Femur (tissue), 1 donor: ENCODE measurements around the gene ICAM3.

ENCODE experiments used
- DNase-seq: peaks from one replicate; pipeline ENCODE4 v3.0.0-alpha.2; 2017

ICAM3 gene

GRCh38 chr19:10317857-10318462, 21.5 kb downstream of the ICAM3 start:
- no peak for DNase-seq

GRCh38 chr19:10317045-10317856, 22.2 kb downstream of the ICAM3 start:
- DNase-seq, result no peak

GRCh38 chr19:10316229-10317044, 23.0 kb downstream of the ICAM3 start:
- DNase-seq, result no peak

- DNase-seq, result peak; percentile 90
Measured at GRCh38 chr19:10315335-10316214, 23.8 kb downstream of the ICAM3 start, which contains the start of gene FDX2. Gene FDX2 (minus strand): TSS chr19:10316015. CDS start chr19:10315996, 19 bp downstream.

- DNase-seq, result no peak
Measured at GRCh38 chr19:10309423-10309822, 30.0 kb downstream of the ICAM3 start, which contains the start of gene ZGLP1. Gene ZGLP1 (minus strand): TSS chr19:10309815.

DNA sequence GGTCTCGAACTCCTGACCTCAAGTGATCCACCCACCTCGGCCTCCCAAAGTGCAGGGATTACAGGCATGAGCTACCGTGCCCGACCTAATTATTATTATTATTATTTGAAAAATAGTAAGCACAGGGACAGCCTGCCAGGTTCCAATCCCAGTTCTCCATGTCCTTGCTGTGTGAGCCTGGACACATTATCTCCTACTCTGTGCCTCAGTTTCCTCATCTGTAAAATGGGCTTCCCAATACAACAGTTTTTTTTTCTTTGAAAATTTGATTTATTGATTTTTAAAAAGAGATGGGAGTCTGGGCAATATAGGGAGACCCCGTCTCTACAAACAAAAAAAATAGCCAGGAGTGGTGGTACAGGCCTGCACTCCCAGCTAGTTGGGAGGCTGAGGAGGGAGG, 33.1 kb downstream of the ICAM3 start:
- DNase-seq, result no peak

- DNase-seq, result no peak
Measured at GRCh38 chr19:10305139-10305806, 34.2 kb downstream of the ICAM3 start.

DNA sequence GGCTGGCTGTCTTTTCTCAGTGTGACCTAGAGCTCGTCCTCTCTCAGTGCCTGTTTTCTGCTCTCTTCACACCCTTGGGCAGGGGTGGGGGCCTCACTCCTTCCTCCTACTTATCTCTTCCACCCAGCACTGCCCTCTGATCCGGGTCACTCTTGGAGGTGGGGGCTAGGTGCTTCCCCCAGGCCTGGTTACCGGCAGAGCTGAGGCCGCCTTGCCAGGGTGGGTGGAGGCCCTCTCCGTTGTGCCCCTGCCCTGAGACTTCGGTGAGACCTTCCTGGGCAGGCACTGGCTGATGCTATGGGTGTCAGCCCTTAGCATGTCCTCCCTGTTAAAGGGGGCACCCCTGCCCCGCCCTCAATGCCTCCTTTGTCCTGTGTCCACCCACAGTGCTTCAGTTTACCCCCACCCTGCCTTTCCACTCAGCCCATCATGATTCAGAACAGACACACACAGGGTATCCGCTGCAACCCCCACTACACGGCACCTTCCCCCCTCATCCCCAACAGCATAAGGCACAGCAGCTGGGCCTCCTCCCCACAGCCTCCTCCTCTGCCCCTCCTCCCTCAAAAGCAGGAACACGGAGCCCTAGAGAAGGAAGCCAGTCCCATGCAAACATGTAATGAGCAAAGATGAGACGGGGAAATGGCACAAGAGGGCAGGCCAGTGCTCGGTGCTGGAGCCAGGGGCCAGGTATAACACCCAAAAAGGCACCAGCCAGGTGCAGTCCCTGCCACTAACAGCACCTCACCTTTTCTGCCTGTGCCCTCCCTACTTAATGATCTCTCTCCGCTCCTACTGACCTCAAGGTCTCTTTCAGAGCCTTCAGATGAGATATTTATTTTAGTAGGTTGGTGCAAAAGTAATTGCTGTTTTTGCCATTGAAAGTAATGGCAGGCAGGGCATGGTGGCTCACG, 39.6 kb downstream of the ICAM3 start:
- peak; percentile 24 for DNase-seq

- peak; percentile 27 for DNase-seq
Measured at GRCh38 chr19:10295847-10296591, 43.4 kb downstream of the ICAM3 start.

DNA sequence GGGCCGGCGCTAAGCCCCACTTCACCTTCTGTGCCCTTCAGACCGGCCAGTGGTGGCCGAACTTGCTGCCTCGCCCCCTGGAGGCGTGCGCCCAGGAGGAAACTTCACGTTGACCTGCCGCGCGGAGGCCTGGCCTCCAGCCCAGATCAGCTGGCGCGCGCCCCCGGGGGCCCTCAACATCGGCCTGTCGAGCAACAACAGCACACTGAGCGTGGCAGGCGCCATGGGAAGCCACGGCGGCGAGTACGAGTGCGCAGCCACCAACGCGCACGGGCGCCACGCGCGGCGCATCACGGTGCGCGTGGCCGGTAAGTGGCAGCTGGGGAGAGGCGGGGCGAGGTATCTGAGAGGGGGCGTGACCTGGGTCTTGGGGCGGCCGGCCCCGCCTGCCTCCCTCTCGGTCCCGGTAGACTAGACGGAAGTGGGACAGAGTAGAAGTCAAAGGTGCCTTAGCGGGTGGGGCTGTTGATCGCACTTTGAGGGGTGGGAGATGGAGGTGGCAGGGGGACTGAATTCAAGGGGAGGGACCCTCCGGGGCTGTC, 44.0 kb downstream of the ICAM3 start:
- peak; percentile 25 for DNase-seq

DNA sequence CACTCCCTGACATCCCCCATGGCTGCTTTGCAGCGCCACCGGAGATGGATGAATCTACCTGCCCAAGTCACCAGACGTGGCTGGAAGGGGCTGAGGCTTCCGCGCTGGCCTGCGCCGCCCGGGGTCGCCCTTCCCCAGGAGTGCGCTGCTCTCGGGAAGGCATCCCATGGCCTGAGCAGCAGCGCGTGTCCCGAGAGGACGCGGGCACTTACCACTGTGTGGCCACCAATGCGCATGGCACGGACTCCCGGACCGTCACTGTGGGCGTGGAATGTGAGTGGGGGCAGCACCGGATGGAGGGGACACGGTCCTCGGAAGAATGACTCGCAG, 45.1 kb downstream of the ICAM3 start:
- DNase-seq, result no peak

- no peak for DNase-seq
Measured at GRCh38 chr19:10293637-10294367, 45.6 kb downstream of the ICAM3 start.

GRCh38 chr19:10292789-10293636, 46.4 kb downstream of the ICAM3 start:
- no peak for DNase-seq

- peak; percentile 71 for DNase-seq
Measured at GRCh38 chr19:10292206-10292788, 47.1 kb downstream of the ICAM3 start.

GRCh38 chr19:10291554-10292205, 47.7 kb downstream of the ICAM3 start:
- DNase-seq, result no peak

- DNase-seq, result no peak
Measured at GRCh38 chr19:10290876-10291553, 48.4 kb downstream of the ICAM3 start.
